ENCODE measurements around the gene KCND2.

KCND2 gene

DNA sequence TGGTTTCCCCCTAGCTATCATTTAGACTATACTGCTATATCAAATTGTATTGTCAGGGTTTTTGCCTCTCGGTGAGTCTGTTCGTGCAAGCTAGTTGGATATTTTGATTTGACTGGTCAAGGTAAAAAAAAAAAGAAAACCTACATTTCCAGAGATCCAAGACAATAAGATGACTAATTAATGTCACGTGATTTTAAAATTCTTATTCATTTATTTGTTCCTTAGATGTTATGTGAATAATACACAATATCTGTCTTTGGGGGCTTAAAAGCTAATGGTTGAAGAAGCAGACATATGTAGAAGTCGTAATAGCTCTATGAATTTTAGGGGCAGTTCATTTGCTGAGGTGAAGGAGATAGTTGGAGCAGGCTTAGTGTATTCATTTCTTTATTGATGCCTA is 191.1 kb downstream of the KCND2 start:
- TF ChIP-seq YY1 (IDR thresholded peaks at IDR 0.05; ENCODE audit: low read depth) (no peak), CEBPB (IDR thresholded peaks at IDR 0.05) (no peak), RAD21 (IDR thresholded peaks at IDR 0.05; ENCODE audit: low read depth) (no peak), NFIC (IDR thresholded peaks at IDR 0.05) (no peak), EGR1 (IDR thresholded peaks at IDR 0.05) (no peak), EP300 (IDR thresholded peaks at IDR 0.05; ENCODE audit: borderline replicate concordance) (no peak), TEAD4 (IDR thresholded peaks at IDR 0.05) (no peak), ZBTB7A (IDR thresholded peaks at IDR 0.05; ENCODE audit: low read depth) (no peak), TAF1 (IDR thresholded peaks at IDR 0.05; ENCODE audit: low read depth) (no peak), TCF12 (IDR thresholded peaks at IDR 0.05; ENCODE audit: low read depth) (no peak), CREB1 (IDR thresholded peaks at IDR 0.05; ENCODE audit: low read depth) (no peak), FOXM1 (IDR thresholded peaks at IDR 0.05; ENCODE audit: borderline replicate concordance, low read depth) (no peak)
- TF ChIP-seq, protein P1, sequence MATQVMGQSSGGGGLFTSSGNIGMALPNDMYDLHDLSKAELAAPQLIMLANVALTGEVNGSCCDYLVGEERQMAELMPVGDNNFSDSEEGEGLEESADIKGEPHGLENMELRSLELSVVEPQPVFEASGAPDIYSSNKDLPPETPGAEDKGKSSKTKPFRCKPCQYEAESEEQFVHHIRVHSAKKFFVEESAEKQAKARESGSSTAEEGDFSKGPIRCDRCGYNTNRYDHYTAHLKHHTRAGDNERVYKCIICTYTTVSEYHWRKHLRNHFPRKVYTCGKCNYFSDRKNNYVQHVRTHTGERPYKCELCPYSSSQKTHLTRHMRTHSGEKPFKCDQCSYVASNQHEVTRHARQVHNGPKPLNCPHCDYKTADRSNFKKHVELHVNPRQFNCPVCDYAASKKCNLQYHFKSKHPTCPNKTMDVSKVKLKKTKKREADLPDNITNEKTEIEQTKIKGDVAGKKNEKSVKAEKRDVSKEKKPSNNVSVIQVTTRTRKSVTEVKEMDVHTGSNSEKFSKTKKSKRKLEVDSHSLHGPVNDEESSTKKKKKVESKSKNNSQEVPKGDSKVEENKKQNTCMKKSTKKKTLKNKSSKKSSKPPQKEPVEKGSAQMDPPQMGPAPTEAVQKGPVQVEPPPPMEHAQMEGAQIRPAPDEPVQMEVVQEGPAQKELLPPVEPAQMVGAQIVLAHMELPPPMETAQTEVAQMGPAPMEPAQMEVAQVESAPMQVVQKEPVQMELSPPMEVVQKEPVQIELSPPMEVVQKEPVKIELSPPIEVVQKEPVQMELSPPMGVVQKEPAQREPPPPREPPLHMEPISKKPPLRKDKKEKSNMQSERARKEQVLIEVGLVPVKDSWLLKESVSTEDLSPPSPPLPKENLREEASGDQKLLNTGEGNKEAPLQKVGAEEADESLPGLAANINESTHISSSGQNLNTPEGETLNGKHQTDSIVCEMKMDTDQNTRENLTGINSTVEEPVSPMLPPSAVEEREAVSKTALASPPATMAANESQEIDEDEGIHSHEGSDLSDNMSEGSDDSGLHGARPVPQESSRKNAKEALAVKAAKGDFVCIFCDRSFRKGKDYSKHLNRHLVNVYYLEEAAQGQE (IDR thresholded peaks at IDR 0.05; ENCODE audit: low read depth), result no peak
- TF ChIP-seq, protein P2, sequence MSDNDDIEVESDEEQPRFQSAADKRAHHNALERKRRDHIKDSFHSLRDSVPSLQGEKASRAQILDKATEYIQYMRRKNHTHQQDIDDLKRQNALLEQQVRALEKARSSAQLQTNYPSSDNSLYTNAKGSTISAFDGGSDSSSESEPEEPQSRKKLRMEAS (IDR thresholded peaks at IDR 0.05), result no peak
- TF ChIP-seq, protein P3, sequence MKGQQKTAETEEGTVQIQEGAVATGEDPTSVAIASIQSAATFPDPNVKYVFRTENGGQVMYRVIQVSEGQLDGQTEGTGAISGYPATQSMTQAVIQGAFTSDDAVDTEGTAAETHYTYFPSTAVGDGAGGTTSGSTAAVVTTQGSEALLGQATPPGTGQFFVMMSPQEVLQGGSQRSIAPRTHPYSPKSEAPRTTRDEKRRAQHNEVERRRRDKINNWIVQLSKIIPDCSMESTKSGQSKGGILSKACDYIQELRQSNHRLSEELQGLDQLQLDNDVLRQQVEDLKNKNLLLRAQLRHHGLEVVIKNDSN (IDR thresholded peaks at IDR 0.05), result no peak

DNA sequence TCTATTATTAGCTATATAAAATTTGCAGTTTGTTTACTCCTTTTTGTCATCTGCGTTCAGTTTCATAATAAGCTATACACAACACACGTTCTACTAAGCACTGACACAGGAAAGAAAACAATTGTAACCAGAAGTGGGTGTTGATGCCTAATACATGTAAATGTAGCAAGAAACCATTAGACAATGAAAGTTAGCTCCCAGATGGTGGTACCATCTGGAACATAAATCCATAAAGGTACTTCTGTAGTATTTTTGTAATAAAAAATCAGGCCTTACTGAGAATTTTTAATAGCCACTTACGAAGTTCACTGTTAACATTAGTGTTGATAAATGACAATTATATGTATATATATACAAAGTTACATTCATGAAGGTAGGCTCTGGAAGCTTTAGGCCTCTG is 194.7 kb downstream of the KCND2 start:
- TF ChIP-seq FOXM1 (IDR thresholded peaks at IDR 0.05; ENCODE audit: borderline replicate concordance, low read depth) (no peak), EP300 (IDR thresholded peaks at IDR 0.05; ENCODE audit: borderline replicate concordance) (no peak), TAF1 (IDR thresholded peaks at IDR 0.05; ENCODE audit: low read depth) (no peak), ZBTB7A (IDR thresholded peaks at IDR 0.05; ENCODE audit: low read depth) (no peak), TEAD4 (IDR thresholded peaks at IDR 0.05) (no peak), CREB1 (IDR thresholded peaks at IDR 0.05; ENCODE audit: low read depth) (no peak), EGR1 (IDR thresholded peaks at IDR 0.05) (no peak), YY1 (IDR thresholded peaks at IDR 0.05; ENCODE audit: low read depth) (no peak), CEBPB (IDR thresholded peaks at IDR 0.05) (no peak), NFIC (IDR thresholded peaks at IDR 0.05) (no peak), TCF12 (IDR thresholded peaks at IDR 0.05; ENCODE audit: low read depth) (no peak), RAD21 (IDR thresholded peaks at IDR 0.05; ENCODE audit: low read depth) (no peak)
- TF ChIP-seq, protein P3 (IDR thresholded peaks at IDR 0.05), result no peak
- TF ChIP-seq, protein P2 (IDR thresholded peaks at IDR 0.05), result no peak
- TF ChIP-seq, protein P1 (IDR thresholded peaks at IDR 0.05; ENCODE audit: low read depth), result no peak

DNA sequence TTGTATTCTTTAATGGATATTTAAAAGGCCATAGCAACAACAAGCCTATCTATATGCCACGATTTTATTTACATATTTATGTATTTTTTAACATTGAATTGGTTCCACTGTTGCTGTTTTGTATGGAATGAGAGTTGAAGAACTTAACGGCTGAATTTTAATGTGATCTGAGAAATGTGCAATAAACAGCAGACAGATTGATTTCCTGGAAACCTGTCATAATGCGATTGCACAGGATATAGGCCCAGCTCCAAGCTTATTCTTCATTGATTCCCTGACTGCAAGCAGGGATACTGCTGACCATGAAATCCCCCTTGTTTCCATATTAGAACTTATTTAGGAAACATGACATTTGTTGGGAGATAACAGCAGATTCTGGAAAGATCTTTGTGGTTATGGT is 195.6 kb downstream of the KCND2 start:
- TF ChIP-seq, protein P2 (IDR thresholded peaks at IDR 0.05), result no peak
- no peak for TF ChIP-seq YY1 (IDR thresholded peaks at IDR 0.05; ENCODE audit: low read depth)
- TF ChIP-seq CREB1 (IDR thresholded peaks at IDR 0.05; ENCODE audit: low read depth), result no peak
- TF ChIP-seq EP300 (IDR thresholded peaks at IDR 0.05; ENCODE audit: borderline replicate concordance), result no peak
- TF ChIP-seq TCF12 (IDR thresholded peaks at IDR 0.05; ENCODE audit: low read depth), result no peak
- no peak for TF ChIP-seq ZBTB7A (IDR thresholded peaks at IDR 0.05; ENCODE audit: low read depth)
- TF ChIP-seq, protein P3 (IDR thresholded peaks at IDR 0.05), result no peak
- TF ChIP-seq TAF1 (IDR thresholded peaks at IDR 0.05; ENCODE audit: low read depth), result no peak
- no peak for TF ChIP-seq FOXM1 (IDR thresholded peaks at IDR 0.05; ENCODE audit: borderline replicate concordance, low read depth)
- TF ChIP-seq RAD21 (IDR thresholded peaks at IDR 0.05; ENCODE audit: low read depth), result no peak
- TF ChIP-seq CEBPB (IDR thresholded peaks at IDR 0.05), result no peak
- no peak for TF ChIP-seq TEAD4 (IDR thresholded peaks at IDR 0.05)

DNA sequence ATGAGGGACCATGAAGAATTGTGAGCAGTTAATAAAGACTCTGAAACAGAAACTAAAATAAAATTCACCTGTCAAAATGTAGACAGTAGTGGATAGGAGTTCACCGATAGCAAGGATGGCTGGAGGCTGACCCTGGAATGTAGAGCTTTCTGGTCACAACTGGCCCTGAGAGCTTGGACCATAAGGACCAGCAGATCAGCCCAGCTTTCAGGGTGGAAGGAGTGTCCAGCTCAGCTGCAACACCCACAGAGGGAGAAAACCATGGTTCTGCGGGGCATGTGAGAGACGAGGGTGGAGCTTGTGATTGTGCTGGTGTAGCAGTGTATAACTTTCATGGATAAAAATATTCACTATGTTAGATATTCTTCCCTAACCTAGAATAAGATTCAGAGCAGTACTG is 199.9 kb downstream of the KCND2 start:
- TF ChIP-seq FOXM1 (IDR thresholded peaks at IDR 0.05; ENCODE audit: borderline replicate concordance, low read depth) (no peak), NFIC (IDR thresholded peaks at IDR 0.05) (no peak), TAF1 (IDR thresholded peaks at IDR 0.05; ENCODE audit: low read depth) (no peak), CREB1 (IDR thresholded peaks at IDR 0.05; ENCODE audit: low read depth) (no peak), TCF12 (IDR thresholded peaks at IDR 0.05; ENCODE audit: low read depth) (no peak), EGR1 (IDR thresholded peaks at IDR 0.05) (no peak), ZBTB7A (IDR thresholded peaks at IDR 0.05; ENCODE audit: low read depth) (no peak), YY1 (IDR thresholded peaks at IDR 0.05; ENCODE audit: low read depth) (no peak), RAD21 (IDR thresholded peaks at IDR 0.05; ENCODE audit: low read depth) (no peak), TEAD4 (IDR thresholded peaks at IDR 0.05) (no peak), EP300 (IDR thresholded peaks at IDR 0.05; ENCODE audit: borderline replicate concordance) (no peak), CEBPB (IDR thresholded peaks at IDR 0.05) (no peak)
- TF ChIP-seq, protein P3 (IDR thresholded peaks at IDR 0.05), result no peak
- TF ChIP-seq, protein P1 (IDR thresholded peaks at IDR 0.05; ENCODE audit: low read depth), result no peak
- TF ChIP-seq, protein P2 (IDR thresholded peaks at IDR 0.05), result no peak
